Fibroblast of villous mesenchyme (primary cell): ENCODE results near the gene ZSCAN20. TPM values are rescaled to one million over a fixed set of nuclear protein-coding genes. Genes with fewer than 3 reads are reported as not detected.

Experiments
- DNase-seq: peaks from one replicate; pipeline ENCODE4 v3.0.0-alpha.2; 2010; ENCODE audit warnings: low read depth
- H3K4me3 ChIP-seq: 2 replicates; pipeline ENCODE4 v1.5.1; 2011; ENCODE audit warnings: low read depth, mild to moderate bottlenecking, low read length
- total RNA-seq: library from RNA; depleted of rRNA; stranded (reverse); fragments of >200 nt; gene quantifications from 2 replicates; pipeline ENCODE4 v1.2.3, GENCODE V29; 2012
- TF ChIP-seq, protein P1 (sequence below): IDR thresholded peaks from 2 replicates; pipeline ENCODE4 v1.5.1; 2012; ENCODE audit warnings: low read depth, mild to moderate bottlenecking, low read length; ENCODE audit not compliant: insufficient read depth

Gene ZSCAN20
- total RNA-seq, 1 donor, result 10.4 TPM

DNA sequence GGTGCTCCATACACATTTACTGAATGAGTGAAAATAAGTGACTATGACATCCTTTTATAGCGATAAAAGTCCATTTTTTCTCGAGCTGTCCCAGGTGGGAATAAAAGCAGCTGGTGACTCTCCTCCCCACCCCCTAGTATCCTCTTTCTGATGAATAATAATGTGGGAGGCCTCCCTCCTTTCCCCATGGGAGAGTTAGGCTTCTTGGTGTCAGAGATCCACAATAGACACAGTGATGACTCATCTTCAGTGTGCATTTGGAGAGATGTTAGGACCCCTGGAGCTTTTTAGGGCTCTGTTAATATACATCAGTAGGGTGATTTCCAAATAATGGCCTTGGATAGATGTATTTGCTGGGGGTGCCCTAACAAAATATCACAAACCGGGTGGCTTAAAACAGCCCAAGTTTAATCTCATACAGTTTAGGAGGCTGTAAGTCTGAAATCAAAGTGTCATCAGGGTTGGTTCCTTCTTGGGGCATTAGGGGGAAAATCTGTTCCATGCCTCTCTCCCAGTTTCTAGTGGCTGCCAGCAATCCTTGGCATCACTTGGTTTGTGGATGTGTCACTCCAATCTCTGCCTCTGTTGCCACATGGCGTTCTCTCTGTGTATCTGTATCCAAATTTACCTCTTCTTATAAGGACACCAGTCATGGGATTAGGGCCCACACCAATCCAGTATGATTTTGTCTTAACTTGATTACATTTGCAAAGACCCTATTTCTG is 37.2 kb upstream of the ZSCAN20 start:
- TF ChIP-seq, protein P1, sequence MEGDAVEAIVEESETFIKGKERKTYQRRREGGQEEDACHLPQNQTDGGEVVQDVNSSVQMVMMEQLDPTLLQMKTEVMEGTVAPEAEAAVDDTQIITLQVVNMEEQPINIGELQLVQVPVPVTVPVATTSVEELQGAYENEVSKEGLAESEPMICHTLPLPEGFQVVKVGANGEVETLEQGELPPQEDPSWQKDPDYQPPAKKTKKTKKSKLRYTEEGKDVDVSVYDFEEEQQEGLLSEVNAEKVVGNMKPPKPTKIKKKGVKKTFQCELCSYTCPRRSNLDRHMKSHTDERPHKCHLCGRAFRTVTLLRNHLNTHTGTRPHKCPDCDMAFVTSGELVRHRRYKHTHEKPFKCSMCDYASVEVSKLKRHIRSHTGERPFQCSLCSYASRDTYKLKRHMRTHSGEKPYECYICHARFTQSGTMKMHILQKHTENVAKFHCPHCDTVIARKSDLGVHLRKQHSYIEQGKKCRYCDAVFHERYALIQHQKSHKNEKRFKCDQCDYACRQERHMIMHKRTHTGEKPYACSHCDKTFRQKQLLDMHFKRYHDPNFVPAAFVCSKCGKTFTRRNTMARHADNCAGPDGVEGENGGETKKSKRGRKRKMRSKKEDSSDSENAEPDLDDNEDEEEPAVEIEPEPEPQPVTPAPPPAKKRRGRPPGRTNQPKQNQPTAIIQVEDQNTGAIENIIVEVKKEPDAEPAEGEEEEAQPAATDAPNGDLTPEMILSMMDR, result no peak
- DNase-seq, result peak; percentile 72
- H3K4me3 ChIP-seq, result no peak overlapping the region

DNA sequence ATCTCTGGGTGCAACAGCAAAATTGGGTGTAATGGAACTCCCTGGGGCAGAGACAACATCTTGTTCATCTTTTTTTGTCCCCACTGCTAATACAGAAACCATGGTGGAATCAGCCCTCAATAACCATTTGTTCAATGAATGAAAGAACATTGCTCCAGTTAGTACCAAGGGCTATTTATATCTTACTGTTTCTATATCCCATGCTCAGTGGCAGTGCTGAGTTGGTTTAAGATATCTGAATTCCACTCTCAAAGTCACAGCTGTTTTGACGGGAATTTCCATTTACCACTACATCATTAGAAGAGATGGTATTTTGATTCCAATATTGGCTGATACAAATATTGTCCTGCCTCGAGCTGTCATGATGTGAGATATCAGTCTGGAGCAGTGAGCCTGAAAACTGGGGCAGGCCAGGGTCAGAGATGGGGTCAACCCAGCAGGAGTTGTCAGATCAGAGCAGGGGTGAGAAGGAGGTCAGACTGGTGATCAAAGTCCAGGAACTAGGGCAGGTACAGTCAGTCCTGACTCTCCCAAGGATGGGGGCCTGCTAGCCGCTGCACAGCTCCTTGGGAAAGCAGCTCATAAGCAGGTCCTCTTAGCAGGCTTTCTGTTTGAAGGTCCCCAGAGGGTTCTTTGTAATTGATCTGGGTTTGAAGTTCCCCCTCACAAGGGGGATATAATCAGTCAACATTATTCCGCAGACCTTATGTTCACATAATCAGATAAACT is 35.7 kb upstream of the ZSCAN20 start:
- no peak overlapping the region for H3K4me3 ChIP-seq
- TF ChIP-seq, protein P1, result no peak
- DNase-seq, result no peak

DNA sequence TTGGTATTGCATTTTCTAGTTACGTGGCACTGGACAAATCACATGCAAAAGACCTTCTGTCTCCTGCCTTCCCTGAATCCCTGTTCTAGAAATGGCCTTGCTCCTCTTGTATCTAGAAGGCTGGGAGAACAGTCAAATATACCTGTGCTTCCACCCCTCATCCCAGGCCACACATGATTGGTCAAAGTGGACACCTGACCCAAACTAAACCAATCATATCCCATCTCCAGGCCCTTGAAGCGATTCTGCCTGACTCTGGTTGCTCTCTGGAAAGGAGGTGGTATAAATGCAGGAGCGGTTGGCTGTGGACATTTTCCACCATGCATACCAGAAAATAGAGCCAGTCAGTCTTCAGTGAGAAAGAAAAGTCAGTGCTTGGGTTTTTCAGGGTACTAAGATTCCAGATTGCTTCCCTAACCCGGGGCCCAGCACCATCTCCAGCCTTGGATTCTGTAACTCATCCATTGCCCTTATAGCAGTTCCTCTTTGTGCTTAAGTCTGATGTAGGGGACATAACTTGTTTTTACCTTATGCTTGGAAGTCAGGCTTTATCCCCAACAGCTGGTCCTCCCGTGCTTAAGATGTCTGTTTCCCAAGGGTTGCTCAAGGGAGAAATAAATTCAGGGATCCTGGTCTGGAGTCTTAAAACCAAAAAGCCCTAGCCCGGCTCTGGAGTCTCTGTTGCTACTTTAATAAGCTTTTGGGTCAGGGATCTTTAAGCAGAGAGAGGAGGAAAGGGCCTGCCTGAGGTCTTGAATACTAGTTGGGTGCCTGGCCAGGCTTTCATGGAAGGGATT is 33.9 kb upstream of the ZSCAN20 start:
- TF ChIP-seq, protein P1, result no peak
- peak; percentile 58 for DNase-seq
- no peak overlapping the region for H3K4me3 ChIP-seq

DNA sequence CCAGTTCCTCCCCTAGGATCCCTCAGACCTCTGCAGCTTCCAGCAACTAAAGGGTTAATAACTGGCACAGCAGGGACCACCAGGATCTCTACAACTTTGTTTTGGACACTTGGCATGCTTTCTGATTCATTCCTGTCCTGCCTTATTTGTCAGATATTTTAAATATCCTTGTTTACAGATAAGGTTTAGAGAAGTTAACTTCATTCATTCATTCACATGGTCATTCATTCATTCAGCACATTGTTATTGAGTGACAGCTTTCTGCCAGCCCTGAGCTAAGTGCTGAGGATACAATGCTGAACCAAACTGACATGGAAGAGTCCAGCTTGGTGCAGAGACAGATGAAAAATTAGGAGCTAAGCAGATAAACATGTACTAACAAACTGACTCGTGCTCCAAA is 32.8 kb upstream of the ZSCAN20 start:
- H3K4me3 ChIP-seq, result no peak overlapping the region
- no peak for DNase-seq
- TF ChIP-seq, protein P1, result no peak

DNA sequence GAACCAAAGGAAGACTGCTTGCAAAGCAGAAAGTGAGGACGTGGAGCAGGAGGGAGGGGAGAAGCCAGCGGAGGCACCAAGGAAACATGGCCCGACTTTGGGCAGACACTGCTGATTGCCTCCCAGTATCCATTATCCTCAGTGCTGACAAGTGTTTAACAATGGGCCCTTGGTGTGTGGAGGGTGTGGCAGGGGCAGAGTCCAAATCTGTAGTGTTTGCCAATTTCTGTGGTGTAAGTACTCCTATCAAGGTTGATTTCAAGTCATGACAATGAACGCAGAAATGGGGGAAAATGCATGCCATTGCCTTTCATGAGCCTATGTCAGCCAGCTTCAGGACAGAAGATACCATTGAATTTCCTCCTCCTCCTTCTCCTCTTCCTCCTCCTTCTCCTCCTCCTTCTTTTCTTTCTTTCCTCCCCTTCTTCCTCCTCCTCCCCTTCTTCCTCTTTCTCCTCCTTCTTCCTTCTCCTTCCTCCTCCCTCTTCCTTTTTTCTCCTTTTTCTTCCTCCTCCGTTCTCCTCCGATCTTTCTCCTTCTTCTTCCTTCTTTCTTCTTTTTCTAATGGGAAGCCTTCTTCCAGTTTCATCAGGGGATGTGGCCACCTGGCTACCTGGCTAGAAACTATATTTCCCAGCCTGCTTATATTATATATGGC is 31.2 kb upstream of the ZSCAN20 start:
- H3K4me3 ChIP-seq, result no peak overlapping the region
- DNase-seq, result no peak
- TF ChIP-seq, protein P1, result no peak

DNA sequence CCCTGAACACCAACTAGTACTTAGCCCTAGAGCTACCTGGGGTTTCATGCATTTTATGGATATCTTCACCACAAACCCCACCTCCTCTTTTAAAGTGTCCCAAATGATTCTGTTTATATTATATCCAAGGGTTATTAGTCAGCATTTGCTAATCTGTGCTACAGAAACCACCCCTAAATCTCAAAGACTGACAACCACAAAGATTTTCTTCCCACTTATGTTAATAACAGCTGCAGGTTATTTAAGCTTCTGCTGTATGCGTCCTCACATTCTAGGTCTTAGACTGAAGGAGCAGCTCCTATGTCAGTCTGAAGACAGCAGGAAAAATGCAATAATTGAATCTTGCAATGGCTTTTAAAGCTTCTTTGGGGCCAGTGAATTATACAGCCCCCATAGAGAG is 30.3 kb upstream of the ZSCAN20 start:
- TF ChIP-seq, protein P1, result no peak
- H3K4me3 ChIP-seq, result no peak overlapping the region
- DNase-seq, result peak; percentile 71
